RWPE2 (cell line): ENCODE measurements around the gene RAB35.

ENCODE experiments used
- ATAC-seq: fragments of 200-7000 bp; cut with Tn5 transposase; 3 replicates; pipeline ENCODE4 v1.9.1; 2021; ENCODE audit warnings: low read depth
- DNase-seq: peaks from one replicate; pipeline ENCODE4 v3.0.0-alpha.2; 2020; ENCODE audit warnings: low spot score
- H3K27ac ChIP-seq: fragments of 450-650 bp; 2 replicates; pipeline ENCODE4 v1.5.1; 2017; ENCODE audit warnings: mild to moderate bottlenecking; ENCODE audit not compliant: poor library complexity, severe bottlenecking
- H3K27me3 ChIP-seq: fragments of 250-450 bp; sonication (Bioruptor Pico); 2 replicates; pipeline ENCODE4 v1.5.1; 2021; ENCODE audit warnings: mild to moderate bottlenecking, moderate library complexity; ENCODE audit not compliant: insufficient read depth, poor library complexity, severe bottlenecking
- H3K36me3 ChIP-seq: fragments of 250-450 bp; sonication (Bioruptor Pico); 2 replicates; pipeline ENCODE4 v1.5.1; 2020; ENCODE audit warnings: low read depth, mild to moderate bottlenecking, moderate library complexity
- H3K4me1 ChIP-seq: fragments of 250-450 bp; sonication (Bioruptor Pico); 2 replicates; pipeline ENCODE4 v1.5.1; 2021; ENCODE audit warnings: mild to moderate bottlenecking, moderate library complexity; ENCODE audit not compliant: insufficient read depth, poor library complexity, severe bottlenecking
- H3K4me3 ChIP-seq: fragments of 250-450 bp; sonication (Bioruptor Pico); 2 replicates; pipeline ENCODE4 v1.5.1; 2021; ENCODE audit warnings: mild to moderate bottlenecking, moderate library complexity; ENCODE audit not compliant: severe bottlenecking
- H3K9me3 ChIP-seq: fragments of 250-450 bp; sonication (Bioruptor Pico); 2 replicates; pipeline ENCODE4 v1.5.1; 2021; ENCODE audit warnings: mild to moderate bottlenecking, moderate library complexity; ENCODE audit not compliant: severe bottlenecking
- TF ChIP-seq, protein P1 (sequence below): fragments of 450-650 bp; IDR thresholded peaks from one replicate; pipeline ENCODE4 v1.5.1; 2017; ENCODE audit warnings: mild to moderate bottlenecking, moderate library complexity; ENCODE audit not compliant: poor library complexity, severe bottlenecking

The RAB35 gene

DNA sequence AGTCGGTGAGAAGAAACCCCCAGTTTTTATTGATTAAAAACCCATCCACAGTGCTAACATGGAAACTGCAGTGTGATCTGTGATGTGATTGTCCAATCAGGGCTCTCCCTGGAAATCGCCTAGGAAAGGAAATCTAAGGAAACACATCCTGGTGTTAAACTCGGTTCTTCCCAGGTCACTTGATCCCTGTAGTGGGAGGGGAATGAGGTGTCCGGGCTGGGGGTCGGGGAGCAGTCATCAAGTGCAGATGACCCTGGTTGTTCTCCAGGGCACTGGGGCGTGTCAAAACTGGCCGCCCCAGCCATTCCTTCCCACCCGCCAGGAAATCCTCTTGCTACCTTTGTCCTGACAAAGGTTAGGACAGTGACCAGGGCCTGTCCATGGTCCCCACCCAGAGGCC lies 20.8 kb downstream of the RAB35 start:
- DNase-seq: no peak
- TF ChIP-seq, protein P1, sequence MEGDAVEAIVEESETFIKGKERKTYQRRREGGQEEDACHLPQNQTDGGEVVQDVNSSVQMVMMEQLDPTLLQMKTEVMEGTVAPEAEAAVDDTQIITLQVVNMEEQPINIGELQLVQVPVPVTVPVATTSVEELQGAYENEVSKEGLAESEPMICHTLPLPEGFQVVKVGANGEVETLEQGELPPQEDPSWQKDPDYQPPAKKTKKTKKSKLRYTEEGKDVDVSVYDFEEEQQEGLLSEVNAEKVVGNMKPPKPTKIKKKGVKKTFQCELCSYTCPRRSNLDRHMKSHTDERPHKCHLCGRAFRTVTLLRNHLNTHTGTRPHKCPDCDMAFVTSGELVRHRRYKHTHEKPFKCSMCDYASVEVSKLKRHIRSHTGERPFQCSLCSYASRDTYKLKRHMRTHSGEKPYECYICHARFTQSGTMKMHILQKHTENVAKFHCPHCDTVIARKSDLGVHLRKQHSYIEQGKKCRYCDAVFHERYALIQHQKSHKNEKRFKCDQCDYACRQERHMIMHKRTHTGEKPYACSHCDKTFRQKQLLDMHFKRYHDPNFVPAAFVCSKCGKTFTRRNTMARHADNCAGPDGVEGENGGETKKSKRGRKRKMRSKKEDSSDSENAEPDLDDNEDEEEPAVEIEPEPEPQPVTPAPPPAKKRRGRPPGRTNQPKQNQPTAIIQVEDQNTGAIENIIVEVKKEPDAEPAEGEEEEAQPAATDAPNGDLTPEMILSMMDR: no peak
- no peaks in the 10 kb centered on the region for H3K27me3 ChIP-seq
- H3K9me3 ChIP-seq: no peaks in the 10 kb centered on the region
- ATAC-seq: no peak
- H3K27ac ChIP-seq: no peak overlapping the region
- H3K4me3 ChIP-seq: no peak overlapping the region
- peaks cover 31% of the 10 kb centered on the region for H3K36me3 ChIP-seq
- H3K4me1 ChIP-seq: no peaks in the 10 kb centered on the region

GRCh38 chr12:120095331-120095730 lies 21.2 kb downstream of the RAB35 start:
- no peak overlapping the region for H3K4me3 ChIP-seq
- DNase-seq (no peak), ATAC-seq (no peak)
- H3K27ac ChIP-seq: no peak overlapping the region
- no peaks in the 10 kb centered on the region for H3K4me1 ChIP-seq
- TF ChIP-seq, protein P1: no peak
- H3K9me3 ChIP-seq: no peaks in the 10 kb centered on the region
- H3K27me3 ChIP-seq: no peaks in the 10 kb centered on the region
- H3K36me3 ChIP-seq: peaks cover 31% of the 10 kb centered on the region

- Histone ChIP-seq H3K27ac (no peak overlapping the region), H3K4me3 (no peak overlapping the region), H3K4me1 (no peaks in the 10 kb centered on the region), H3K36me3 (peaks cover 31% of the 10 kb centered on the region), H3K27me3 (no peaks in the 10 kb centered on the region), H3K9me3 (no peaks in the 10 kb centered on the region)
- TF ChIP-seq, protein P1: no peak
- no peak for ATAC-seq
- no peak for DNase-seq
Measured at GRCh38 chr12:120094485-120094884, 22.1 kb downstream of the RAB35 start.

DNA sequence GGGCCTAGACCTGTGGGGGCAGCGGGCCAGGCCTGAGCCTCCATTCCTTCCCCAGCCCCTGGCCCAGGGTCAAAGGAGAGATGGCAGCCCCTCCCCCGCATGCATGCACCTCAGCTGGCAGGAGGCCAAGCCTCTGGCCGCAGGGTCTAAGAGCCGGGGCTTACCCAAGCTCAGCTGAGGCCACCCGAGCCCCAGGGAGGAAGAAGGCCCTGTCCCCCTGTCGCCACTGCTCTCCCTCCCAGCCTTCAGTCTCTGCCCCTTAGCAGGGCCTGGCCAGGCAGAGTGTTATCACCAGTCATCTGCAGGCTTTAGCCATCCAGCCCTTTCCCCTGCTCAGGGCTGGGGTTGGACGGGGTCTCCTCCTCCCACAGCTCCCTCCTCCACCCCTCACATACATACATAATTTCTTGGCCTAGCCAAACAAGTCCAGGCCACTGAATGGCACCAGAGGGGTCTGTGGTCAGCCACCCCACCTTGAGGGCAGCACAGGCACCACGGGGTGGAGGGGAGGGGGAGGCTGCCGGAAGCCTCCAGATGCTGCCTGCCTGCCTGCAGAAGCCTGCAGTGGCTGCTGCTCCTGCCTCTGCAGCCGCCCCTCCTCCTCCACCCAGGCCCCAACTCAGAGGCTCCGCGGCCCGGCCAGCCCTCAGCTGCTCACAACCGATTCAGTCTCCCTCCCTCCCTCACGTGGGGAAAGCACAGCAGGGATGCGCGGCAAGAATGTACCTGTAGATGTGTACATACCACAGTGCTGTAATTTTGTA lies 22.8 kb downstream of the RAB35 start:
- no peak overlapping the region for H3K4me3 ChIP-seq
- H3K27me3 ChIP-seq: no peaks in the 10 kb centered on the region
- H3K36me3 ChIP-seq: peaks cover 29% of the 10 kb centered on the region
- DNase-seq (no peak), ATAC-seq (no peak)
- TF ChIP-seq, protein P1: no peak
- H3K27ac ChIP-seq: no peak overlapping the region
- no peaks in the 10 kb centered on the region for H3K9me3 ChIP-seq
- H3K4me1 ChIP-seq: no peaks in the 10 kb centered on the region

DNA sequence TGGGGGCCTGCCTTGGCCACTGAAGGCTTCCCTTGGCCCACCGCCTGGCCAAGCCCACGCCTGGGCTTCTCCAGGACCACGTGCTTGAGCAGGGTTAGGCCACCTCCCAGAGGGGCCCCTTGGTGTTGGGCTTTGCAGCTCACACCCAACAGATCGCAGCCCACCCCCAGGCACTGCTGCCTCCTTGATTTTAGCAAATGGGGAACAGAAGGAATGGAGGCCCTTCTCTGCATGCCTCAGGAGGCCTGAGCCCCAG lies 23.3 kb downstream of the RAB35 start:
- Histone ChIP-seq H3K4me1 (no peaks in the 10 kb centered on the region), H3K27ac (no peak overlapping the region), H3K36me3 (peaks cover 24% of the 10 kb centered on the region), H3K27me3 (no peaks in the 10 kb centered on the region), H3K9me3 (no peaks in the 10 kb centered on the region), H3K4me3 (no peak overlapping the region)
- no peak for DNase-seq
- TF ChIP-seq, protein P1: no peak
- ATAC-seq: no peak
